Transverse colon (tissue), 4 donors: Measurements from ENCODE around the gene RGS7. TPM values are rescaled to one million over a fixed set of nuclear protein-coding genes. Genes with fewer than 3 reads are reported as not detected.
"Not testable (repeated sequence)": the region's sequence is repeated elsewhere in the genome, so short reads cannot be mapped to it uniquely, and the experiment has no call there.

Source experiments
- DNase-seq: peaks from one replicate; pipeline ENCODE4 v3.0.0-alpha.2; 2019
- H3K27ac ChIP-seq, 4 donors: fragments of 200-600 bp; sonication (generic); 2 replicates each; pipeline ENCODE4 v1.5.1; 2016 to 2018; ENCODE audit warnings: inconsistent platforms in 4 of 4
- H3K27me3 ChIP-seq: fragments of 200-600 bp; sonication (generic); 2 replicates; pipeline ENCODE4 v1.5.1; 2017; ENCODE audit warnings: inconsistent platforms
- H3K36me3 ChIP-seq, 4 donors: fragments of 200-600 bp; sonication (generic); 2 replicates each; pipeline ENCODE4 v1.5.1; 2017 to 2019; ENCODE audit warnings: inconsistent platforms in 4 of 4
- H3K4me1 ChIP-seq, 4 donors: fragments of 200-600 bp; sonication (generic); 2 replicates each; pipeline ENCODE4 v1.5.1; 2017 to 2020; ENCODE audit warnings: inconsistent platforms in 4 of 4
- H3K4me3 ChIP-seq, 4 donors: fragments of 200-600 bp; sonication (generic); 1 replicate in 1 of 4; 2 replicates in 3 of 4; pipeline versions ENCODE4 v1.5.1 to v1.6.1; 2017 to 2019; ENCODE audit warnings: inconsistent platforms in 4 of 4
- H3K9me3 ChIP-seq, 2 donors: fragments of 200-600 bp; sonication (generic); 2 replicates each; pipeline ENCODE4 v1.5.1; 2017 to 2019; ENCODE audit warnings: inconsistent platforms in 2 of 2
- CTCF ChIP-seq, 5 experiments: fragments of 200-600 bp in 3 of 5; fragments of 450-650 bp in 2 of 5; sonication (generic) in 3 of 5; IDR thresholded peaks; 1 replicate in 2 of 5; 2 replicates in 3 of 5; pipeline ENCODE4 v1.5.1; 2016 to 2017; ENCODE audit warnings: antibody characterized with exemption in 5 of 5, inconsistent platforms in 3 of 5, mild to moderate bottlenecking in 2 of 5, moderate library complexity in 1 of 5
- EP300 ChIP-seq: sonication (generic); formaldehyde crosslinking; IDR thresholded peaks from one replicate; pipeline ENCODE4 v1.6.1; 2017; ENCODE audit warnings: antibody characterized with exemption, low read depth
- POLR2A ChIP-seq: fragments of 450-650 bp; IDR thresholded peaks from one replicate; pipeline ENCODE4 v1.6.1; 2016; ENCODE audit warnings: antibody characterized with exemption, mild to moderate bottlenecking, moderate library complexity
- POLR2AphosphoS5 ChIP-seq, 3 donors: sonication (generic); formaldehyde crosslinking; IDR thresholded peaks; one replicate each; pipeline ENCODE4 v1.6.1; 2016; ENCODE audit warnings: antibody characterized with exemption in 3 of 3
- WGBS, 2 donors: methylation state at CpG; one replicate each; pipeline ENCODE4 v1.1.5; 2018; ENCODE audit warnings: low coverage in 1 of 2; 5-methylcytosine and 5-hydroxymethylcytosine counted together
- in situ Hi-C, 4 donors: fragments of 200-750 bp; cut with MboI; loops; one replicate each; pipeline versions ENCODE4 v1.15.0 to v1.15.1; 2017; ENCODE audit warnings: low sequenced_read_pairs in 3 of 4, low pct_ligation_motif_present in 1 of 4, low pct_unique_long_range_greater_than_20kb in 1 of 4
- intact Hi-C: fragments of 100-400 bp; cut with DNase I; formaldehyde crosslinking; loops from one replicate; pipeline ENCODE4 v1.15.1; 2023; ENCODE audit warnings: low total_unique reads
- total RNA-seq, 4 donors: library from RNA; depleted of rRNA; stranded (reverse); fragments of >200 nt; gene quantifications; one replicate each; pipeline ENCODE4 v1.1.0, GENCODE V29; 2016

Gene RGS7
- total RNA-seq, 4 donors from 2014 or later = 1.5 to 2.0 TPM; not detected in 2

- Histone ChIP-seq H3K27ac (no peak overlapping the region), H3K9me3 (no peaks in the 10 kb centered on the region), H3K4me3 (no peak overlapping the region), H3K27me3 (no peaks in the 10 kb centered on the region), H3K36me3 (no peaks in the 10 kb centered on the region), H3K4me1 (no peaks in the 10 kb centered on the region)
- intact Hi-C loops (no loop called here), in situ Hi-C loops (no loop called here)
- TF ChIP-seq POLR2A (no peak), EP300 (no peak), CTCF (IDR thresholded peaks at IDR 0.05) (no peak), POLR2AphosphoS5 (IDR thresholded peaks at IDR 0.05) (no peak)
- DNase-seq = no peak
Measured at GRCh38 chr1:241172486-241172885, 184.5 kb downstream of the RGS7 start.

DNA sequence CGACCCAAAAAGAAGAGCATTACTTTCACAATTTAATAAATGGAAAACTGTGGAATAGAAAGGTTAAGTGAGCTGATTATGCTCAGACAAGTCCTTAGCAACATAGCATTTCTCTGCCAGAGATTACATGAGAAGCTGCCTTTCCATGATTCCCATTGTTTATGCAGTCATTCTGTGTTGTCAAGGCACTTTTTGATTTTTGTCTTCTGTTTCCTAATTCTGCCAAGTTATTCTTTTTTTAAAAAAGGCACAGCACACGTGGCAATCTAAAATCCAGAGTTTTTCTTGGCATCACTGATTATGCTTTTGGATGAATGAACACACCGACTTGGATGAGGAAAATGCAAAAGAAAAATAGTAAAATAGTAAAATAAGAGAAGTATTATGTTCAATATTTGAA, 185.0 kb downstream of the RGS7 start:
- TF ChIP-seq POLR2A = no peak
- TF ChIP-seq EP300 = no peak
- TF ChIP-seq POLR2AphosphoS5 (IDR thresholded peaks at IDR 0.05) = no peak
- TF ChIP-seq CTCF (IDR thresholded peaks at IDR 0.05) = no peak
- Histone ChIP-seq H3K27me3 (no peaks in the 10 kb centered on the region), H3K9me3 (no peaks in the 10 kb centered on the region), H3K36me3 (no peaks in the 10 kb centered on the region), H3K4me1 (no peaks in the 10 kb centered on the region), H3K4me3 (no peak overlapping the region), H3K27ac (no peak overlapping the region)
- no peak for DNase-seq
- intact Hi-C loops (no loop called here), in situ Hi-C loops (no loop called here)
- WGBS, 2 donors = 55 to 66% methylated on average over 3 of the region's 3 CpGs

GRCh38 chr1:241167121-241167630, 189.8 kb downstream of the RGS7 start:
- H3K4me1 ChIP-seq = no peaks in the 10 kb centered on the region
- TF ChIP-seq CTCF (IDR thresholded peaks at IDR 0.05) (no peak), POLR2A (no peak), EP300 (no peak), POLR2AphosphoS5 (IDR thresholded peaks at IDR 0.05) (no peak)
- intact Hi-C loops (no loop called here), in situ Hi-C loops (no loop called here)
- 83 to 84% methylated on average over 4 to 14 of the region's 14 CpGs for WGBS, 2 donors
- no peaks in the 10 kb centered on the region for H3K9me3 ChIP-seq
- no peak overlapping the region for H3K4me3 ChIP-seq
- H3K36me3 ChIP-seq = no peaks in the 10 kb centered on the region
- H3K27me3 ChIP-seq = no peaks in the 10 kb centered on the region
- H3K27ac ChIP-seq = no peak overlapping the region
- DNase-seq = no peak

GRCh38 chr1:241166625-241167024, 190.4 kb downstream of the RGS7 start:
- in situ Hi-C loops (no loop called here), intact Hi-C loops (no loop called here)
- TF ChIP-seq CTCF (IDR thresholded peaks at IDR 0.05) (no peak), EP300 (no peak), POLR2AphosphoS5 (IDR thresholded peaks at IDR 0.05) (no peak), POLR2A (no peak)
- 81% methylated on average over 1 of the region's 1 CpG; no CpG with 5 or more reads in 1 of the 2 donors for WGBS, 2 donors
- no peaks in the 10 kb centered on the region for H3K4me1 ChIP-seq
- H3K36me3 ChIP-seq = no peaks in the 10 kb centered on the region
- H3K4me3 ChIP-seq = no peak overlapping the region
- DNase-seq = no peak
- no peaks in the 10 kb centered on the region for H3K27me3 ChIP-seq
- no peak overlapping the region for H3K27ac ChIP-seq
- H3K9me3 ChIP-seq = no peaks in the 10 kb centered on the region

DNA sequence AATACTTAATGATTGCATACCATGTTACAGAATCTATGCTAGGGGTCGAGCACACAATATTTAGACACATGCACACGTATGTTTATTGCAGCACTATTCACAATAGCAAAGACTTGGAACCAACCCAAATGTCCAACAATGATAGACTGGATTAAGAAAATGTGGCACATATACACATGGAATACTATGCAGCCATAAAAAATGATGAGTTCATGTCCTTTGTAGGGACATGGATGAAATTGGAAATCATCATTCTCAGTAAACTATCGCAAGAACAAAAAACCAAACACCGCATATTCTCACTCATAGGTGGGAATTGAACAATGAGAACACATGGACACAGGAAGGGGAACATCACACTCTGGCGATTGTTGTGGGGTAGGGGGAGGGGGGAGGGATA, 191.7 kb downstream of the RGS7 start:
- in situ Hi-C loops, H3K4me1 ChIP-seq, H3K27ac ChIP-seq, H3K27me3 ChIP-seq, intact Hi-C loops, H3K36me3 ChIP-seq, H3K9me3 ChIP-seq, H3K4me3 ChIP-seq, DNase-seq: not testable (repeated sequence)
- WGBS, 2 donors = 76 to 86% methylated on average over 2 to 5 of the region's 5 CpGs
